Measurements from ENCODE around the gene MMP25. TPM values are rescaled to one million over a fixed set of nuclear protein-coding genes. Genes with fewer than 3 reads are reported as not detected.

MMP25 gene
- total RNA-seq, 2 experiments from 2014 or later: 0.42 to 0.80 TPM

DNA sequence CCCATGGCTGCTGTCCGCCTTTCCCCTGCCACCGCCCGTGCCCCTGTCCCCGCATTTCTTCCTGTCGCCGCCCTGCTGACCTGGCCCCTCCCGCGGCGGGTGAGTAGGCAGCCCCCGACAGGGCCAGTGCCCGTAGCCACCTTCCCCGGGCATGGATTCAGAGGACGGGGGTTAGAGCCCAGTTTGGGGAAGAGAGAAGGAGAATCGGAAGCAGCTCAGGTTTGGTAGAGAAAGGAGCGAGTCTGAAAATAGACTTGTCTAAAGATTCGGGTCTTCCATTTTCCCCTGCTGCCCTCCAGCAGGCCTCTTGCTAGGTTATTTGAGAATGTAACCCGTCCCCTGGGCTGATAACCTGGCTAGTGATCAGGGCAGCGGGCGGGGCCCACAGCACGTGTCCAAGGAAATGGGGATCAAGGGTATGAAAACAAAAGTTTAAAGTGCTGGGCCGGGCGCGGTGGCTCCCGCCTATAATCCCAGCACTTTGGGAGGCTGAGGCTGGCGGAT lies 41.5 kb upstream of the MMP25 start:
- TF ChIP-seq, protein P1, sequence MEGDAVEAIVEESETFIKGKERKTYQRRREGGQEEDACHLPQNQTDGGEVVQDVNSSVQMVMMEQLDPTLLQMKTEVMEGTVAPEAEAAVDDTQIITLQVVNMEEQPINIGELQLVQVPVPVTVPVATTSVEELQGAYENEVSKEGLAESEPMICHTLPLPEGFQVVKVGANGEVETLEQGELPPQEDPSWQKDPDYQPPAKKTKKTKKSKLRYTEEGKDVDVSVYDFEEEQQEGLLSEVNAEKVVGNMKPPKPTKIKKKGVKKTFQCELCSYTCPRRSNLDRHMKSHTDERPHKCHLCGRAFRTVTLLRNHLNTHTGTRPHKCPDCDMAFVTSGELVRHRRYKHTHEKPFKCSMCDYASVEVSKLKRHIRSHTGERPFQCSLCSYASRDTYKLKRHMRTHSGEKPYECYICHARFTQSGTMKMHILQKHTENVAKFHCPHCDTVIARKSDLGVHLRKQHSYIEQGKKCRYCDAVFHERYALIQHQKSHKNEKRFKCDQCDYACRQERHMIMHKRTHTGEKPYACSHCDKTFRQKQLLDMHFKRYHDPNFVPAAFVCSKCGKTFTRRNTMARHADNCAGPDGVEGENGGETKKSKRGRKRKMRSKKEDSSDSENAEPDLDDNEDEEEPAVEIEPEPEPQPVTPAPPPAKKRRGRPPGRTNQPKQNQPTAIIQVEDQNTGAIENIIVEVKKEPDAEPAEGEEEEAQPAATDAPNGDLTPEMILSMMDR (IDR thresholded peaks at IDR 0.05): no peak
- intact Hi-C loops (cut with DNase I, micrococcal nuclease): loop anchor here (2.0 to 5.0 kb wide), 3 partner anchors 16 to 162 kb away; partner anchors contain the start of gene TNFRSF12A (in 1 of the 2)
- peak overlapping the region; percentile 12 for H3K4me3 ChIP-seq (ENCODE audit: low read length)
- DNase-seq (peak in 1 of 14 experiments; percentile 26), ATAC-seq (ENCODE audit: poor library complexity) (no peak)
- H3K9me3 Mint-ChIP-seq: no peaks in the 10 kb centered on the region
- no peaks in the 10 kb centered on the region for H3K36me3 Mint-ChIP-seq (ENCODE audit: low read depth)
- H3K4me1 ChIP-seq (ENCODE audit: insufficient read depth, low read length): peaks cover 41% of the 10 kb centered on the region
- peaks cover 27% of the 10 kb centered on the region for H3K27me3 Mint-ChIP-seq
- peak overlapping the region; percentile 76 for H3K4me3 Mint-ChIP-seq
- ChIA-PET POLR2A (interaction anchor here (0.7 to 2.7 kb wide), 5 partner anchors 15 to 1327 kb away, joined by 3 to 20 read pairs (median 4); partner anchors contain the start of genes JPT2 and TNFRSF12A), CTCF (interaction anchor here (1.2 to 11.4 kb wide), 2 partner anchors 25 to 41 kb away, joined by 5 to 181 read pairs; no protein-coding TSS in a partner anchor)
- no peak overlapping the region for H3K27ac ChIP-seq (ENCODE audit: low read depth in 1 of 2, low read length in 2 of 2)
- H3K36me3 ChIP-seq (ENCODE audit: insufficient read depth, low read length): no peaks in the 10 kb centered on the region
- H3K27ac Mint-ChIP-seq: no peak overlapping the region
- peaks cover 0 to 3% of the 10 kb centered on the region in 2 experiments for H3K27me3 ChIP-seq (ENCODE audit: control insufficient read depth in 1 of 2, insufficient read depth in 2 of 2, low read length in 2 of 2)
- peaks cover 0 to 2% of the 10 kb centered on the region in 2 experiments for H3K9me3 ChIP-seq (ENCODE audit: control insufficient read depth in 1 of 2, insufficient read depth in 1 of 2, low read length in 2 of 2)
- peaks cover 33% of the 10 kb centered on the region for H3K4me1 Mint-ChIP-seq (ENCODE audit: low read depth)

GRCh38 chr16:3007059-3007956 lies 39.1 kb upstream of the MMP25 start:
- H3K9me3 ChIP-seq (ENCODE audit: control insufficient read depth in 1 of 2, insufficient read depth in 1 of 2, low read length in 2 of 2): peaks cover 0 to 5% of the 10 kb centered on the region in 2 experiments
- peaks cover 33% of the 10 kb centered on the region for H3K4me1 Mint-ChIP-seq (ENCODE audit: low read depth)
- peak overlapping the region; percentile 71 for H3K4me3 Mint-ChIP-seq
- ATAC-seq (ENCODE audit: poor library complexity) (no peak), DNase-seq (no peak)
- no peaks in the 10 kb centered on the region for H3K9me3 Mint-ChIP-seq
- H3K27me3 ChIP-seq (ENCODE audit: control insufficient read depth in 1 of 2, insufficient read depth in 2 of 2, low read length in 2 of 2): peaks cover 2 to 6% of the 10 kb centered on the region in 2 experiments
- CTCF ChIA-PET: interaction anchor here (1.7 to 11.4 kb wide), 2 partner anchors 14 to 22 kb away, joined by 5 to 181 read pairs; no protein-coding TSS in a partner anchor
- no peak overlapping the region for H3K27ac Mint-ChIP-seq
- no peaks in the 10 kb centered on the region for H3K36me3 Mint-ChIP-seq (ENCODE audit: low read depth)
- H3K27ac ChIP-seq (ENCODE audit: low read depth in 1 of 2, low read length in 2 of 2): no peak overlapping the region
- intact Hi-C loops (cut with DNase I, micrococcal nuclease): no loop called here
- H3K4me1 ChIP-seq (ENCODE audit: insufficient read depth, low read length): peaks cover 48% of the 10 kb centered on the region
- POLR2A ChIA-PET: interaction anchor here (0.5 to 1.4 kb wide), 5 partner anchors 13 to 139 kb away, joined by 3 to 8 read pairs (median 8); partner anchors contain the start of genes HCFC1R1 and TNFRSF12A
- TF ChIP-seq, protein P1 (IDR thresholded peaks at IDR 0.05): no peak
- peaks cover 28% of the 10 kb centered on the region for H3K27me3 Mint-ChIP-seq
- peak overlapping the region; percentile 20 for H3K4me3 ChIP-seq (ENCODE audit: low read length)
- H3K36me3 ChIP-seq (ENCODE audit: insufficient read depth, low read length): no peaks in the 10 kb centered on the region

- Histone ChIP-seq H3K36me3 (ENCODE audit: insufficient read depth, low read length) (no peaks in the 10 kb centered on the region), H3K27ac (ENCODE audit: low read depth in 1 of 2, low read length in 2 of 2) (no peak overlapping the region), H3K9me3 (ENCODE audit: control insufficient read depth in 1 of 2, insufficient read depth in 1 of 2, low read length in 2 of 2) (peaks cover 0 to 5% of the 10 kb centered on the region in 2 experiments), H3K4me1 (ENCODE audit: insufficient read depth, low read length) (peaks cover 54% of the 10 kb centered on the region), H3K4me3 (ENCODE audit: low read length) (peak overlapping the region; percentile 20), H3K27me3 (ENCODE audit: control insufficient read depth in 1 of 2, insufficient read depth in 2 of 2, low read length in 2 of 2) (peaks cover 4 to 6% of the 10 kb centered on the region in 2 experiments)
- H3K4me3 Mint-ChIP-seq: peak overlapping the region; percentile 71
- no peaks in the 10 kb centered on the region for H3K36me3 Mint-ChIP-seq (ENCODE audit: low read depth)
- intact Hi-C loops (cut with DNase I, micrococcal nuclease): no loop called here
- ChIA-PET POLR2A (interaction anchor here (1.1 to 1.4 kb wide), 4 partner anchors 13 to 140 kb away, joined by 4 to 8 read pairs (median 8); partner anchors contain the start of genes HCFC1R1 and TNFRSF12A), CTCF (interaction anchor here (1.7 to 11.4 kb wide), 2 partner anchors 13 to 22 kb away, joined by 5 to 181 read pairs; no protein-coding TSS in a partner anchor)
- no peaks in the 10 kb centered on the region for H3K9me3 Mint-ChIP-seq
- DNase-seq (peak in 4 of 14 experiments; percentile 27 to 59 (median 45)), ATAC-seq (ENCODE audit: poor library complexity) (no peak)
- peaks cover 31% of the 10 kb centered on the region for H3K27me3 Mint-ChIP-seq
- H3K4me1 Mint-ChIP-seq (ENCODE audit: low read depth): peaks cover 33% of the 10 kb centered on the region
- H3K27ac Mint-ChIP-seq: no peak overlapping the region
- TF ChIP-seq, protein P1 (IDR thresholded peaks at IDR 0.05): no peak
Measured at GRCh38 chr16:3007957-3008689, 38.2 kb upstream of the MMP25 start.
